ENCODE measurements around the gene METTL9. TPM values are rescaled to one million over a fixed set of nuclear protein-coding genes. Genes with fewer than 3 reads are reported as not detected.

Gene METTL9
- total RNA-seq, 2 experiments from 2014 or later = 120 to 121 TPM

- Histone ChIP-seq H3K27ac (ENCODE audit: low read depth, low read length, poor library complexity, severe bottlenecking) (no peak overlapping the region), H3K9me2 (ENCODE audit: insufficient read depth, low read length) (no peaks in the 10 kb centered on the region), H3K4me1 (ENCODE audit: insufficient read depth, low read length, poor library complexity, severe bottlenecking) (peaks cover 80% of the 10 kb centered on the region), H3K36me3 (ENCODE audit: insufficient read depth, low read length) (peaks cover 17% of the 10 kb centered on the region), H3K4me2 (ENCODE audit: low read length) (no peak overlapping the region), H2AFZ (ENCODE audit: low read length) (no peak overlapping the region), H3K4me3 (ENCODE audit: low read depth, low read length, poor library complexity, severe bottlenecking) (no peak overlapping the region), H4K20me1 (ENCODE audit: insufficient read depth, low read length) (no peaks in the 10 kb centered on the region; the same call in 1 of the 2 replicates), H3K79me2 (ENCODE audit: insufficient read depth, low read depth, low read length) (peaks cover 33% of the 10 kb centered on the region; the same call in 1 of the 2 replicates), H3K9me3 (ENCODE audit: low read length) (no peaks in the 10 kb centered on the region)
- POLR2A ChIA-PET = no interaction called here
- CTCF ChIA-PET (ENCODE audit: unreplicated experiment) = no interaction called here
- TF ChIP-seq CTCF (conservative IDR thresholded peaks at IDR 0.05; ENCODE audit: low read length) (no peak), EZH2phosphoT487 (IDR thresholded peaks at IDR 0.05; ENCODE audit: borderline replicate concordance, low read depth, low read length) (no peak)
- intact Hi-C loops (cut with micrococcal nuclease; ENCODE audit: unreplicated experiment) = no loop called here
- DNase-seq (ENCODE audit: low spot score) = no peak
- BruUV-seq (replicated peaks) = no TSS peak
These were observed 51.1 kb downstream of the METTL9 start for GRCh38 chr16:21650521-21650920.

- no peak overlapping the region for H3K4me3 ChIP-seq (ENCODE audit: low read depth, low read length, poor library complexity, severe bottlenecking)
- H3K36me3 ChIP-seq (ENCODE audit: insufficient read depth, low read length) = peaks cover 27% of the 10 kb centered on the region
- DNase-seq (ENCODE audit: low spot score) = no peak
- peaks cover 25% of the 10 kb centered on the region; the same call in 1 of the 2 replicates for H3K79me2 ChIP-seq (ENCODE audit: insufficient read depth, low read depth, low read length)
- H2AFZ ChIP-seq (ENCODE audit: low read length) = no peak overlapping the region
- POLR2A ChIA-PET = no interaction called here
- H3K9me2 ChIP-seq (ENCODE audit: insufficient read depth, low read length) = no peaks in the 10 kb centered on the region
- TF ChIP-seq CTCF (conservative IDR thresholded peaks at IDR 0.05; ENCODE audit: low read length) = no peak
- no peak for TF ChIP-seq EZH2phosphoT487 (IDR thresholded peaks at IDR 0.05; ENCODE audit: borderline replicate concordance, low read depth, low read length)
- BruUV-seq (replicated peaks) = no TSS peak
- H4K20me1 ChIP-seq (ENCODE audit: insufficient read depth, low read length) = no peaks in the 10 kb centered on the region; the same call in 1 of the 2 replicates
- no peaks in the 10 kb centered on the region for H3K9me3 ChIP-seq (ENCODE audit: low read length)
- H3K4me2 ChIP-seq (ENCODE audit: low read length) = no peak overlapping the region
- intact Hi-C loops (cut with micrococcal nuclease; ENCODE audit: unreplicated experiment) = no loop called here
- peaks cover 80% of the 10 kb centered on the region for H3K4me1 ChIP-seq (ENCODE audit: insufficient read depth, low read length, poor library complexity, severe bottlenecking)
- H3K27ac ChIP-seq (ENCODE audit: low read depth, low read length, poor library complexity, severe bottlenecking) = no peak overlapping the region
- CTCF ChIA-PET (ENCODE audit: unreplicated experiment) = interaction anchor here (0.7 kb wide), 1 partner anchor 61 kb away, joined by 4 read pairs; no protein-coding TSS in a partner anchor
These were observed 52.1 kb downstream of the METTL9 start for GRCh38 chr16:21651515-21651914.

GRCh38 chr16:21652453-21652852 lies 53.1 kb downstream of the METTL9 start, which contains the start of gene IGSF6:
Gene IGSF6, minus strand, starts transcription at chr16:21652608. Its CDS starts 10 bp downstream, at chr16:21652598.
- peaks cover 2% of the 10 kb centered on the region; the same call in 1 of the 2 replicates for H4K20me1 ChIP-seq (ENCODE audit: insufficient read depth, low read length)
- DNase-seq (ENCODE audit: low spot score) = no peak
- BruUV-seq (replicated peaks) = no TSS peak
- ChIA-PET CTCF (ENCODE audit: unreplicated experiment) (no interaction called here), POLR2A (interaction anchor here (0.6 to 1.0 kb wide), 2 partner anchors 62 to 87 kb away, joined by 3 to 5 read pairs; no protein-coding TSS in a partner anchor)
- H2AFZ ChIP-seq (ENCODE audit: low read length) = no peak within 1 kb of the TSS
- no peaks in the 10 kb centered on the region for H3K9me2 ChIP-seq (ENCODE audit: insufficient read depth, low read length)
- TF ChIP-seq EZH2phosphoT487 (IDR thresholded peaks at IDR 0.05; ENCODE audit: borderline replicate concordance, low read depth, low read length) (no peak), CTCF (conservative IDR thresholded peaks at IDR 0.05; ENCODE audit: low read length) (no peak)
- H3K4me3 ChIP-seq (ENCODE audit: low read depth, low read length, poor library complexity, severe bottlenecking) = no peak within 1 kb of the TSS
- peaks cover 80% of the 10 kb centered on the region for H3K4me1 ChIP-seq (ENCODE audit: insufficient read depth, low read length, poor library complexity, severe bottlenecking)
- H3K4me2 ChIP-seq (ENCODE audit: low read length) = no peak within 1 kb of the TSS
- no peak within 1 kb of the TSS for H3K27ac ChIP-seq (ENCODE audit: low read depth, low read length, poor library complexity, severe bottlenecking)
- intact Hi-C loops (cut with micrococcal nuclease; ENCODE audit: unreplicated experiment) = no loop called here
- peaks cover 24% of the 10 kb centered on the region; the same call in 1 of the 2 replicates for H3K79me2 ChIP-seq (ENCODE audit: insufficient read depth, low read depth, low read length)
- H3K36me3 ChIP-seq (ENCODE audit: insufficient read depth, low read length) = peaks cover 29% of the 10 kb centered on the region
- no peaks in the 10 kb centered on the region for H3K9me3 ChIP-seq (ENCODE audit: low read length)
